DOHH2 (cell line): ENCODE results near the gene CBL.

ENCODE experiments used
- H3F3A ChIP-seq: fragments of 200-600 bp; sonication (generic), shearing (Covaris generic); 2 replicates; pipeline ENCODE4 v1.6.0; 2016; ENCODE audit warnings: antibody characterized with exemption, mild to moderate bottlenecking; ENCODE audit not compliant: control insufficient read depth, insufficient read depth
- H3K27ac ChIP-seq: fragments of 200-600 bp; sonication (generic); 2 replicates; pipeline ENCODE4 v1.5.1; 2014; ENCODE audit warnings: low read depth, mild to moderate bottlenecking, low read length, moderate library complexity
- H3K27me3 ChIP-seq: fragments of 200-600 bp; sonication (generic); 2 replicates; pipeline ENCODE4 v1.6.1; 2014; ENCODE audit warnings: mild to moderate bottlenecking, low read length, mixed read lengths; ENCODE audit not compliant: control insufficient read depth
- H3K36me3 ChIP-seq: fragments of 200-600 bp; sonication (generic); 2 replicates; pipeline ENCODE4 v1.6.1; 2014; ENCODE audit warnings: mild to moderate bottlenecking, low read length, moderate library complexity, mixed read lengths; ENCODE audit not compliant: control insufficient read depth
- H3K4me1 ChIP-seq: fragments of 200-600 bp; sonication (generic); 2 replicates; pipeline ENCODE4 v1.6.1; 2014; ENCODE audit warnings: mild to moderate bottlenecking, low read length, mixed read lengths; ENCODE audit not compliant: control insufficient read depth
- H3K4me2 ChIP-seq: fragments of 200-600 bp; sonication (generic); 2 replicates; pipeline ENCODE4 v1.6.0; 2014; ENCODE audit warnings: mild to moderate bottlenecking, low read length, moderate library complexity
- H3K4me3 ChIP-seq: fragments of 200-600 bp; sonication (generic); 2 replicates; pipeline ENCODE4 v1.5.1; 2014; ENCODE audit warnings: mild to moderate bottlenecking, low read length, mixed read lengths
- H3K79me2 ChIP-seq: fragments of 200-600 bp; sonication (generic); 2 replicates; pipeline ENCODE4 v1.6.1; 2014; ENCODE audit warnings: mild to moderate bottlenecking, low read length, mixed read lengths; ENCODE audit not compliant: control insufficient read depth
- H3K9me2 ChIP-seq: fragments of 200-600 bp; sonication (generic); replicated peaks from 2 replicates; pipeline ENCODE4 v1.6.1; 2014; ENCODE audit warnings: mild to moderate bottlenecking, low read length, mixed read lengths; ENCODE audit not compliant: control insufficient read depth
- H3K9me3 ChIP-seq: fragments of 200-600 bp; sonication (generic); 2 replicates; pipeline ENCODE4 v1.6.1; 2014; ENCODE audit warnings: antibody characterized with exemption, low read length, mixed read lengths; ENCODE audit not compliant: control insufficient read depth, insufficient read depth
- H4K20me1 ChIP-seq: fragments of 200-600 bp; sonication (generic); 2 replicates; pipeline ENCODE4 v1.6.0; 2014; ENCODE audit warnings: low read depth, mild to moderate bottlenecking, antibody characterized with exemption, low read length, moderate library complexity; ENCODE audit not compliant: control insufficient read depth, insufficient read depth
- CTCF ChIP-seq: fragments of 200-600 bp; sonication (generic); IDR thresholded peaks from one replicate; pipeline ENCODE4 v1.5.1; 2014; ENCODE audit warnings: antibody characterized with exemption, mild to moderate bottlenecking, low read depth, low read length; ENCODE audit not compliant: poor library complexity, severe bottlenecking
- EZH2phosphoT487 ChIP-seq: fragments of 200-600 bp; sonication (generic); IDR thresholded peaks from 2 replicates; pipeline ENCODE4 v1.6.1; 2017; ENCODE audit warnings: borderline replicate concordance, mild to moderate bottlenecking, antibody characterized with exemption, low read length, moderate library complexity, mixed read lengths

Gene CBL

GRCh38 chr11:119316016-119316728 is 110.0 kb downstream of the CBL start:
- H3K4me3 ChIP-seq: peak overlapping the region; percentile 66
- peaks cover 5% of the 10 kb centered on the region; the same call in 1 of the 2 replicates for H3F3A ChIP-seq
- no peaks in the 10 kb centered on the region for H3K36me3 ChIP-seq
- no peaks in the 10 kb centered on the region for H3K9me2 ChIP-seq
- H3K27me3 ChIP-seq: peaks cover 24% of the 10 kb centered on the region
- H4K20me1 ChIP-seq: no peaks in the 10 kb centered on the region
- H3K27ac ChIP-seq: no peak overlapping the region
- H3K4me2 ChIP-seq: peak overlapping the region; percentile 88
- H3K79me2 ChIP-seq: no peaks in the 10 kb centered on the region
- H3K9me3 ChIP-seq: no peaks in the 10 kb centered on the region
- peaks cover 64% of the 10 kb centered on the region for H3K4me1 ChIP-seq
- no peak for TF ChIP-seq CTCF
- TF ChIP-seq EZH2phosphoT487: peak; percentile 77

- Histone ChIP-seq H4K20me1 (no peaks in the 10 kb centered on the region), H3F3A (peaks cover 5% of the 10 kb centered on the region; the same call in 1 of the 2 replicates), H3K9me3 (no peaks in the 10 kb centered on the region), H3K27ac (no peak within 1 kb of the TSS), H3K4me2 (peak within 1 kb of the TSS; percentile 88), H3K4me1 (peaks cover 72% of the 10 kb centered on the region), H3K4me3 (peak within 1 kb of the TSS; percentile 66), H3K79me2 (no peaks in the 10 kb centered on the region), H3K36me3 (no peaks in the 10 kb centered on the region), H3K27me3 (peaks cover 24% of the 10 kb centered on the region), H3K9me2 (no peaks in the 10 kb centered on the region)
- TF ChIP-seq CTCF (no peak), EZH2phosphoT487 (peak; percentile 84; the same call in 1 of the 2 replicates)
Observed at GRCh38 chr11:119316729-119317591, 110.8 kb downstream of the CBL start, which contains the start of gene MCAM. TSS of gene MCAM (minus strand) at chr11:119317130. CDS start at chr11:119317101, 29 bp downstream.

- no peak overlapping the region for H3K4me3 ChIP-seq
- no peak overlapping the region for H3K27ac ChIP-seq
Observed at GRCh38 chr11:119317592-119318239, 111.6 kb downstream of the CBL start.

More at GRCh38 chr11:119317592-119318239, 111.6 kb downstream of the CBL start:
- Histone ChIP-seq H3K4me1 (peaks cover 80% of the 10 kb centered on the region), H3K36me3 (no peaks in the 10 kb centered on the region), H3K27me3 (peaks cover 24% of the 10 kb centered on the region), H3K4me2 (peak overlapping the region; percentile 27; the same call in 1 of the 2 replicates), H3K79me2 (no peaks in the 10 kb centered on the region), H4K20me1 (no peaks in the 10 kb centered on the region), H3K9me3 (no peaks in the 10 kb centered on the region), H3F3A (peaks cover 11% of the 10 kb centered on the region), H3K9me2 (no peaks in the 10 kb centered on the region)
- no peak for TF ChIP-seq EZH2phosphoT487
